ENCODE data around the gene POU5F1. TPM values are rescaled to one million over a fixed set of nuclear protein-coding genes. Genes with fewer than 3 reads are reported as not detected.

The POU5F1 gene
- total and polyA plus RNA-seq, 9 of the 15 experiments (the other 6 are each of a cell fraction or from before 2014, with no cell fraction given), result 0.06 to 2.0 (median 0.10) TPM; not detected in 6

- intact Hi-C loops (cut with micrococcal nuclease), result no loop called here
- Histone ChIP-seq H2AFZ (ENCODE audit: low read depth, low read length) (no peak overlapping the region), H3K9me1 (ENCODE audit: control insufficient read depth, insufficient read depth, low read length) (no peaks in the 10 kb centered on the region), H4K20me1 (replicated peaks; ENCODE audit: control insufficient read depth, insufficient read depth, low read length) (peaks cover 12% of the 10 kb centered on the region), H3K9ac (ENCODE audit: insufficient read depth in 1 of 2, low read depth in 2 of 2, low read length in 2 of 2) (peak overlapping the region in 1 of 2 experiments; percentile 51; a peak in 1 of 4 replicates), H3K4me3 (no peak overlapping the region), H3K9me3 (replicated peaks; ENCODE audit: control insufficient read depth, insufficient read depth, low read depth, low read length) (no peaks in the 10 kb centered on the region), H3K36me3 (ENCODE audit: control insufficient read depth, insufficient read depth, low read length) (no peaks in the 10 kb centered on the region), H3K79me2 (ENCODE audit: control insufficient read depth, insufficient read depth, low read length) (no peaks in the 10 kb centered on the region), H3K4me1 (replicated peaks in 1 of 2; ENCODE audit: control insufficient read depth in 2 of 2, insufficient read depth in 2 of 2, low read length in 2 of 2) (peaks cover 6 to 14% of the 10 kb centered on the region in 2 experiments; a peak in 4 of 5 replicates), H3K27me3 (ENCODE audit: control insufficient read depth in 2 of 2, insufficient read depth in 2 of 2, low read length in 2 of 2) (peaks cover 35 to 71% of the 10 kb centered on the region in 2 experiments; a peak in 4 of 5 replicates), H3K27ac (ENCODE audit: extremely low read depth, low read depth, low read length) (no peak overlapping the region), H3K4me2 (ENCODE audit: insufficient read depth, low read length) (no peak overlapping the region)
- FAIRE-seq, result no peak
- BruUV-seq (replicated peaks), result no TSS peak
- peak in 2 of 4 experiments; percentile 48 to 50 for DNase-seq (ENCODE audit: extremely low read depth in 1 of 4, low spot score in 3 of 4)
- CTCF ChIA-PET (ENCODE audit: low intra/inter-chr PET ratio), result no interaction called here
- ATAC-seq, result peak; percentile 67
- POLR2A ChIA-PET, result interaction anchor here (0.6 to 1.1 kb wide), 3 partner anchors 100 to 316 kb away, joined by 3 read pairs; no protein-coding TSS in a partner anchor
- in situ Hi-C loops (cut with MboI), result no loop called here
- 8% methylated on average over 16 of the region's 16 CpGs for WGBS (ENCODE audit: insufficient coverage, low coverage, missing lambda C conversion rate)
- TF ChIP-seq LARP7 (IDR thresholded peaks at IDR 0.05), result no peak
- no peak for TF ChIP-seq PML (IDR thresholded peaks at IDR 0.05; ENCODE audit: low read length)
- no peak for TF ChIP-seq ZNF384 (IDR thresholded peaks at IDR 0.05; ENCODE audit: low read depth, low read length)
- TF ChIP-seq NFIC (IDR thresholded peaks at IDR 0.05), result no peak
- TF ChIP-seq ZC3H4 (CRISPR knock-in tag; IDR thresholded peaks at IDR 0.05; ENCODE audit: borderline replicate concordance), result no peak
- no peak for TF ChIP-seq LCOR (CRISPR knock-in tag; IDR thresholded peaks at IDR 0.05)
- peak; percentile 31 for TF ChIP-seq CBFA2T3 (IDR thresholded peaks at IDR 0.05)
- no peak for TF ChIP-seq PHB (CRISPR knock-in tag; IDR thresholded peaks at IDR 0.05)
- no peak for TF ChIP-seq SFPQ (IDR thresholded peaks at IDR 0.05; ENCODE audit: low read depth, low read length)
- TF ChIP-seq PPARD (CRISPR knock-in tag; IDR thresholded peaks at IDR 0.05), result no peak
- TF ChIP-seq MBD1 (CRISPR knock-in tag; IDR thresholded peaks at IDR 0.05), result no peak
- TF ChIP-seq SRSF9 (IDR thresholded peaks at IDR 0.05; ENCODE audit: borderline replicate concordance, low read depth, low read length), result no peak
- peak; percentile 34; the same call in 1 of the 2 replicates for TF ChIP-seq PKNOX1 (IDR thresholded peaks at IDR 0.05)
- no peak for TF ChIP-seq TCF15 (CRISPR knock-in tag; IDR thresholded peaks at IDR 0.05)
- TF ChIP-seq RBBP5 (IDR thresholded peaks at IDR 0.05; ENCODE audit: borderline replicate concordance, insufficient read depth, low read length, poor library complexity, severe bottlenecking), result no peak
- TF ChIP-seq HES1 (IDR thresholded peaks at IDR 0.05; ENCODE audit: low read depth), result no peak
Measured at GRCh38 chr6:31126396-31127175, 43.9 kb downstream of the POU5F1 start.
